Measurements from ENCODE around the gene IVNS1ABP. TPM values are rescaled to one million over a fixed set of nuclear protein-coding genes. Genes with fewer than 3 reads are reported as not detected.
"Not testable (repeated sequence)": the region's sequence is repeated elsewhere in the genome, so short reads cannot be mapped to it uniquely, and the experiment has no call there.

IVNS1ABP gene
- total and polyA plus RNA-seq, 2 donors: 69.7 to 70.0 TPM

- H3K4me1 ChIP-seq (ENCODE audit: control insufficient read depth in 2 of 2, insufficient read depth in 2 of 2, low read length in 2 of 2): peaks cover 0 to 4% of the 10 kb centered on the region in 2 donors
- 93% methylated on average over 1 of the region's 1 CpG for WGBS
- H3K4me3 ChIP-seq (ENCODE audit: low read length in 2 of 2): no peak overlapping the region
- H3K27ac ChIP-seq (ENCODE audit: low read depth in 1 of 2, low read length in 1 of 2): no peak overlapping the region
- H3K27me3 ChIP-seq (ENCODE audit: control insufficient read depth in 2 of 2, insufficient read depth in 1 of 2, low read length in 1 of 2): no peaks in the 10 kb centered on the region
- no peaks in the 10 kb centered on the region for H3K9me3 ChIP-seq (ENCODE audit: control insufficient read depth in 2 of 2, insufficient read depth in 1 of 2, low read length in 1 of 2)
- H3K36me3 ChIP-seq (ENCODE audit: control insufficient read depth in 2 of 2, insufficient read depth in 2 of 2, low read length in 1 of 2): no peaks in the 10 kb centered on the region
- no peak for DNase-seq (ENCODE audit: low read depth in 6 of 9, low spot score in 9 of 9)
These were observed 58.4 kb downstream of the IVNS1ABP start for GRCh38 chr1:185258676-185259075.

GRCh38 chr1:185257950-185258208, 59.2 kb downstream of the IVNS1ABP start:
- Histone ChIP-seq H3K27me3 (ENCODE audit: control insufficient read depth in 2 of 2, insufficient read depth in 1 of 2, low read length in 1 of 2) (no peaks in the 10 kb centered on the region), H3K4me3 (ENCODE audit: low read length in 2 of 2) (no peak overlapping the region), H3K27ac (ENCODE audit: low read depth in 1 of 2, low read length in 1 of 2) (no peak overlapping the region), H3K4me1 (ENCODE audit: control insufficient read depth in 2 of 2, insufficient read depth in 2 of 2, low read length in 2 of 2) (peaks cover 0 to 4% of the 10 kb centered on the region in 2 donors), H3K36me3 (ENCODE audit: control insufficient read depth in 2 of 2, insufficient read depth in 2 of 2, low read length in 1 of 2) (no peaks in the 10 kb centered on the region), H3K9me3 (ENCODE audit: control insufficient read depth in 2 of 2, insufficient read depth in 1 of 2, low read length in 1 of 2) (no peaks in the 10 kb centered on the region)
- 94% methylated on average over 2 of the region's 2 CpGs for WGBS
- no peak for DNase-seq (ENCODE audit: low read depth in 6 of 9, low spot score in 9 of 9)

- not testable (repeated sequence) for H3K36me3 ChIP-seq (ENCODE audit: control insufficient read depth in 2 of 2, insufficient read depth in 2 of 2, low read length in 1 of 2); H3K9me3 ChIP-seq (ENCODE audit: control insufficient read depth in 2 of 2, insufficient read depth in 1 of 2, low read length in 1 of 2); H3K27me3 ChIP-seq (ENCODE audit: control insufficient read depth in 2 of 2, insufficient read depth in 1 of 2, low read length in 1 of 2); H3K4me3 ChIP-seq (ENCODE audit: low read length in 2 of 2); DNase-seq (ENCODE audit: low read depth in 6 of 9, low spot score in 9 of 9); H3K4me1 ChIP-seq (ENCODE audit: control insufficient read depth in 2 of 2, insufficient read depth in 2 of 2, low read length in 2 of 2)
- peak overlapping the region in 1 of 2 donors; percentile 60 for H3K27ac ChIP-seq (ENCODE audit: low read depth in 1 of 2, low read length in 1 of 2)
- WGBS: 87% methylated on average over 20 of the region's 32 CpGs
These were observed 59.7 kb downstream of the IVNS1ABP start for GRCh38 chr1:185257116-185257949.

GRCh38 chr1:185255595-185255994, 61.4 kb downstream of the IVNS1ABP start:
- H3K9me3 ChIP-seq (ENCODE audit: control insufficient read depth in 2 of 2, insufficient read depth in 1 of 2, low read length in 1 of 2); H3K36me3 ChIP-seq (ENCODE audit: control insufficient read depth in 2 of 2, insufficient read depth in 2 of 2, low read length in 1 of 2); DNase-seq (ENCODE audit: low read depth in 6 of 9, low spot score in 9 of 9); H3K27me3 ChIP-seq (ENCODE audit: control insufficient read depth in 2 of 2, insufficient read depth in 1 of 2, low read length in 1 of 2); H3K4me1 ChIP-seq (ENCODE audit: control insufficient read depth in 2 of 2, insufficient read depth in 2 of 2, low read length in 2 of 2); H3K27ac ChIP-seq (ENCODE audit: low read depth in 1 of 2, low read length in 1 of 2); H3K4me3 ChIP-seq (ENCODE audit: low read length in 2 of 2): not testable (repeated sequence)
- 92% methylated on average over 5 of the region's 6 CpGs for WGBS

- H3K36me3 ChIP-seq (ENCODE audit: control insufficient read depth in 2 of 2, insufficient read depth in 2 of 2, low read length in 1 of 2); H3K27me3 ChIP-seq (ENCODE audit: control insufficient read depth in 2 of 2, insufficient read depth in 1 of 2, low read length in 1 of 2); H3K9me3 ChIP-seq (ENCODE audit: control insufficient read depth in 2 of 2, insufficient read depth in 1 of 2, low read length in 1 of 2); H3K4me3 ChIP-seq (ENCODE audit: low read length in 2 of 2); H3K27ac ChIP-seq (ENCODE audit: low read depth in 1 of 2, low read length in 1 of 2); DNase-seq (ENCODE audit: low read depth in 6 of 9, low spot score in 9 of 9); H3K4me1 ChIP-seq (ENCODE audit: control insufficient read depth in 2 of 2, insufficient read depth in 2 of 2, low read length in 2 of 2): not testable (repeated sequence)
- WGBS: no CpG with 5 or more reads among the region's 1 CpG
These were observed 64.6 kb downstream of the IVNS1ABP start for GRCh38 chr1:185252404-185252803.

GRCh38 chr1:185251928-185252327, 65.1 kb downstream of the IVNS1ABP start:
- WGBS: over 99% methylated on average over 3 of the region's 4 CpGs
- not testable (repeated sequence) for H3K4me3 ChIP-seq (ENCODE audit: low read length in 2 of 2); DNase-seq (ENCODE audit: low read depth in 6 of 9, low spot score in 9 of 9); H3K36me3 ChIP-seq (ENCODE audit: control insufficient read depth in 2 of 2, insufficient read depth in 2 of 2, low read length in 1 of 2); H3K27me3 ChIP-seq (ENCODE audit: control insufficient read depth in 2 of 2, insufficient read depth in 1 of 2, low read length in 1 of 2); H3K4me1 ChIP-seq (ENCODE audit: control insufficient read depth in 2 of 2, insufficient read depth in 2 of 2, low read length in 2 of 2); H3K9me3 ChIP-seq (ENCODE audit: control insufficient read depth in 2 of 2, insufficient read depth in 1 of 2, low read length in 1 of 2); H3K27ac ChIP-seq (ENCODE audit: low read depth in 1 of 2, low read length in 1 of 2)

GRCh38 chr1:185250063-185250462, 67.0 kb downstream of the IVNS1ABP start:
- WGBS: 98% methylated on average over 4 of the region's 4 CpGs
- peaks cover 0 to 4% of the 10 kb centered on the region in 2 donors for H3K4me1 ChIP-seq (ENCODE audit: control insufficient read depth in 2 of 2, insufficient read depth in 2 of 2, low read length in 2 of 2)
- no peaks in the 10 kb centered on the region for H3K36me3 ChIP-seq (ENCODE audit: control insufficient read depth in 2 of 2, insufficient read depth in 2 of 2, low read length in 1 of 2)

GRCh38 chr1:185249563-185249962, 67.5 kb downstream of the IVNS1ABP start:
- Histone ChIP-seq H3K27ac (ENCODE audit: low read depth in 1 of 2, low read length in 1 of 2) (no peak overlapping the region), H3K4me1 (ENCODE audit: control insufficient read depth in 2 of 2, insufficient read depth in 2 of 2, low read length in 2 of 2) (peaks cover 0 to 4% of the 10 kb centered on the region in 2 donors), H3K27me3 (ENCODE audit: control insufficient read depth in 2 of 2, insufficient read depth in 1 of 2, low read length in 1 of 2) (no peaks in the 10 kb centered on the region), H3K9me3 (ENCODE audit: control insufficient read depth in 2 of 2, insufficient read depth in 1 of 2, low read length in 1 of 2) (no peaks in the 10 kb centered on the region), H3K36me3 (ENCODE audit: control insufficient read depth in 2 of 2, insufficient read depth in 2 of 2, low read length in 1 of 2) (no peaks in the 10 kb centered on the region), H3K4me3 (ENCODE audit: low read length in 2 of 2) (no peak overlapping the region)
- 49% methylated on average over 2 of the region's 2 CpGs for WGBS
- DNase-seq (ENCODE audit: low read depth in 6 of 9, low spot score in 9 of 9): no peak

More at GRCh38 chr1:185250063-185250462, 67.0 kb downstream of the IVNS1ABP start:
- Histone ChIP-seq H3K27ac (ENCODE audit: low read depth in 1 of 2, low read length in 1 of 2) (no peak overlapping the region), H3K27me3 (ENCODE audit: control insufficient read depth in 2 of 2, insufficient read depth in 1 of 2, low read length in 1 of 2) (no peaks in the 10 kb centered on the region), H3K4me3 (ENCODE audit: low read length in 2 of 2) (no peak overlapping the region), H3K9me3 (ENCODE audit: control insufficient read depth in 2 of 2, insufficient read depth in 1 of 2, low read length in 1 of 2) (no peaks in the 10 kb centered on the region)
- DNase-seq (ENCODE audit: low read depth in 6 of 9, low spot score in 9 of 9): no peak

All from thymus (tissue), 11 donors.